Measurements from ENCODE around the gene NUP54. TPM values are rescaled to one million over a fixed set of nuclear protein-coding genes. Genes with fewer than 3 reads are reported as not detected.

NUP54 gene
- total and polyA plus RNA-seq, 2 donors (not counting 1 experiment from before 2014, with no cell fraction given) = 49.3 to 55.5 TPM

GRCh38 chr4:76106442-76106841, 41.8 kb downstream of the NUP54 start:
- TF ChIP-seq EZH2 (IDR thresholded peaks at IDR 0.05; ENCODE audit: low read length, missing control alignments) (no peak), CTCF (conservative IDR thresholded peaks at IDR 0.05 in 1 of 2, IDR thresholded peaks at IDR 0.05 in 1 of 2; ENCODE audit: low read depth in 1 of 2, low read length in 2 of 2) (no peak)
- no peaks in the 10 kb centered on the region for H3K27me3 ChIP-seq (ENCODE audit: control insufficient read depth, insufficient read depth, low read length)
- DNase-seq (ENCODE audit: low read depth in 2 of 2) = no peak
- H3K9me3 ChIP-seq (ENCODE audit: control insufficient read depth, insufficient read depth, low read depth, low read length) = no peaks in the 10 kb centered on the region
- H4K20me1 ChIP-seq (ENCODE audit: control insufficient read depth, extremely low read depth, insufficient read depth, low read length) = no peaks in the 10 kb centered on the region
- H3K36me3 ChIP-seq (ENCODE audit: control insufficient read depth, insufficient read depth, low read length) = no peaks in the 10 kb centered on the region
- no peak overlapping the region for H3K4me3 ChIP-seq (replicated peaks in 1 of 4; ENCODE audit: control extremely low read depth in 1 of 4, insufficient read depth in 1 of 4, low read depth in 3 of 4, low read length in 4 of 4)
- H3K79me2 ChIP-seq (ENCODE audit: control insufficient read depth, insufficient read depth, low read length) = no peaks in the 10 kb centered on the region
- H2AFZ ChIP-seq (ENCODE audit: low read length) = no peak overlapping the region
- no peaks in the 10 kb centered on the region for H3K4me1 ChIP-seq (ENCODE audit: control insufficient read depth, extremely low read depth, insufficient read depth, low read length)
- H3K27ac ChIP-seq (ENCODE audit: insufficient read depth, low read length) = no peak overlapping the region
- H3K4me2 ChIP-seq (ENCODE audit: extremely low read depth, insufficient read depth, low read length) = no peak overlapping the region
- H3K9ac ChIP-seq (ENCODE audit: insufficient read depth, low read length) = no peak overlapping the region

- H3K4me2 ChIP-seq (ENCODE audit: extremely low read depth, insufficient read depth, low read length) = no peak overlapping the region
- H4K20me1 ChIP-seq (ENCODE audit: control insufficient read depth, extremely low read depth, insufficient read depth, low read length) = no peaks in the 10 kb centered on the region
- H3K27ac ChIP-seq (ENCODE audit: insufficient read depth, low read length) = no peak overlapping the region
- H3K9ac ChIP-seq (ENCODE audit: insufficient read depth, low read length) = no peak overlapping the region
- no peak overlapping the region for H2AFZ ChIP-seq (ENCODE audit: low read length)
- H3K9me3 ChIP-seq (ENCODE audit: control insufficient read depth, insufficient read depth, low read depth, low read length) = no peaks in the 10 kb centered on the region
- H3K36me3 ChIP-seq (ENCODE audit: control insufficient read depth, insufficient read depth, low read length) = no peaks in the 10 kb centered on the region
- H3K4me3 ChIP-seq (replicated peaks in 1 of 4; ENCODE audit: control extremely low read depth in 1 of 4, insufficient read depth in 1 of 4, low read depth in 3 of 4, low read length in 4 of 4) = no peak overlapping the region
- H3K27me3 ChIP-seq (ENCODE audit: control insufficient read depth, insufficient read depth, low read length) = no peaks in the 10 kb centered on the region
- TF ChIP-seq EZH2 (IDR thresholded peaks at IDR 0.05; ENCODE audit: low read length, missing control alignments) (no peak), CTCF (conservative IDR thresholded peaks at IDR 0.05 in 1 of 2, IDR thresholded peaks at IDR 0.05 in 1 of 2; ENCODE audit: low read depth in 1 of 2, low read length in 2 of 2) (no peak)
- no peaks in the 10 kb centered on the region for H3K79me2 ChIP-seq (ENCODE audit: control insufficient read depth, insufficient read depth, low read length)
- DNase-seq (ENCODE audit: low read depth in 2 of 2) = no peak
- H3K4me1 ChIP-seq (ENCODE audit: control insufficient read depth, extremely low read depth, insufficient read depth, low read length) = no peaks in the 10 kb centered on the region
Measured at GRCh38 chr4:76105652-76106051, 42.5 kb downstream of the NUP54 start.

- DNase-seq (ENCODE audit: low read depth in 2 of 2) = no peak
- H4K20me1 ChIP-seq (ENCODE audit: control insufficient read depth, extremely low read depth, insufficient read depth, low read length) = no peaks in the 10 kb centered on the region
- H3K27ac ChIP-seq (ENCODE audit: insufficient read depth, low read length) = no peak overlapping the region
- no peak overlapping the region for H3K4me3 ChIP-seq (replicated peaks in 1 of 4; ENCODE audit: control extremely low read depth in 1 of 4, insufficient read depth in 1 of 4, low read depth in 3 of 4, low read length in 4 of 4)
- H3K4me1 ChIP-seq (ENCODE audit: control insufficient read depth, extremely low read depth, insufficient read depth, low read length) = no peaks in the 10 kb centered on the region
- H3K9me3 ChIP-seq (ENCODE audit: control insufficient read depth, insufficient read depth, low read depth, low read length) = no peaks in the 10 kb centered on the region
- H2AFZ ChIP-seq (ENCODE audit: low read length) = no peak overlapping the region
- H3K9ac ChIP-seq (ENCODE audit: insufficient read depth, low read length) = no peak overlapping the region
- no peaks in the 10 kb centered on the region for H3K36me3 ChIP-seq (ENCODE audit: control insufficient read depth, insufficient read depth, low read length)
- H3K4me2 ChIP-seq (ENCODE audit: extremely low read depth, insufficient read depth, low read length) = no peak overlapping the region
- H3K27me3 ChIP-seq (ENCODE audit: control insufficient read depth, insufficient read depth, low read length) = no peaks in the 10 kb centered on the region
- no peak for TF ChIP-seq EZH2 (IDR thresholded peaks at IDR 0.05; ENCODE audit: low read length, missing control alignments)
- no peak for TF ChIP-seq CTCF (conservative IDR thresholded peaks at IDR 0.05 in 1 of 2, IDR thresholded peaks at IDR 0.05 in 1 of 2; ENCODE audit: low read depth in 1 of 2, low read length in 2 of 2)
- no peaks in the 10 kb centered on the region for H3K79me2 ChIP-seq (ENCODE audit: control insufficient read depth, insufficient read depth, low read length)
Measured at GRCh38 chr4:76096076-76096475, 52.1 kb downstream of the NUP54 start.
